Mesothelial cell of epicardium (in vitro differentiated cells): Measurements from ENCODE around the gene HPSE2. TPM values are rescaled to one million over a fixed set of nuclear protein-coding genes. Genes with fewer than 3 reads are reported as not detected.

Experiments
- DNase-seq, 2 experiments: peaks; one replicate each; pipeline ENCODE4 v3.0.0; 2021; ENCODE audit warnings: low spot score in 2 of 2; ENCODE audit not compliant: unreplicated experiment in 2 of 2
- H3K27ac Mint-ChIP-seq: 2 replicates; pipeline ENCODE4 v1.8.0; 2021; ENCODE audit warnings: mixed read lengths
- H3K27me3 Mint-ChIP-seq: 2 replicates; pipeline ENCODE4 v1.8.0; 2021; ENCODE audit warnings: low read depth, mixed read lengths
- H3K36me3 Mint-ChIP-seq: 2 replicates; pipeline ENCODE4 v1.8.0; 2021; ENCODE audit warnings: mixed read lengths
- H3K4me1 Mint-ChIP-seq: 2 replicates; pipeline ENCODE4 v1.8.0; 2021; ENCODE audit warnings: mixed read lengths
- H3K4me3 Mint-ChIP-seq: 2 replicates; pipeline ENCODE4 v1.8.0; 2021; ENCODE audit warnings: mild to moderate bottlenecking, moderate library complexity, mixed read lengths
- H3K9me3 Mint-ChIP-seq: 2 replicates; pipeline ENCODE4 v1.8.0; 2021; ENCODE audit warnings: mixed read lengths
- total RNA-seq: library from RNA; stranded (reverse); gene quantifications from 3 replicates; pipeline ENCODE4 v1.2.1, GENCODE V29; 2021
- TF ChIP-seq, protein P1 (sequence below): fragments of 200-600 bp; sonication (generic); IDR thresholded peaks from one replicate; pipeline ENCODE4 v1.5.0; 2021; ENCODE audit warnings: antibody characterized with exemption; ENCODE audit not compliant: unreplicated experiment

The HPSE2 gene
- total RNA-seq, 1 donor from 2014 or later: 2.3 TPM

DNA sequence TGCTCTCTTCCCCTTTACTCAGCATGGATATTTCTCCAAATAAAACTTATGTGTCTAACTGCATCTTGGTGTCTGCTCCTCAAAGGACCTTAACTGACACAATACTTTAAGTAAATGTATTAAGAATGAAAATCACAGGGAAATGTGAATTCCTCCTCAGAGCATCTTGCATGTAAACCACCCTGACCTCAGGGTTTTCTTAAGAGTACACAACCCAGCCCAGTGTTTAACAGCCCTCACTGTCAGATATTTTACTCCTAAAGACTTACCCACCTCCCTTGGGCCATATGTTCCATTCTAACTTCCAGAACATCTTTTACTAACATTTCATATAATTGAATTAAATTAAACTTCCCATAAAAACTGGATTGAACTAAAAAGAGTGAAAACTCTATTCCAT, 315.3 kb downstream of the HPSE2 start:
- H3K4me3 Mint-ChIP-seq: no peak overlapping the region
- H3K27me3 Mint-ChIP-seq: peaks cover 2% of the 10 kb centered on the region
- no peak for DNase-seq
- H3K4me1 Mint-ChIP-seq: no peaks in the 10 kb centered on the region
- no peaks in the 10 kb centered on the region for H3K9me3 Mint-ChIP-seq
- TF ChIP-seq, protein P1, sequence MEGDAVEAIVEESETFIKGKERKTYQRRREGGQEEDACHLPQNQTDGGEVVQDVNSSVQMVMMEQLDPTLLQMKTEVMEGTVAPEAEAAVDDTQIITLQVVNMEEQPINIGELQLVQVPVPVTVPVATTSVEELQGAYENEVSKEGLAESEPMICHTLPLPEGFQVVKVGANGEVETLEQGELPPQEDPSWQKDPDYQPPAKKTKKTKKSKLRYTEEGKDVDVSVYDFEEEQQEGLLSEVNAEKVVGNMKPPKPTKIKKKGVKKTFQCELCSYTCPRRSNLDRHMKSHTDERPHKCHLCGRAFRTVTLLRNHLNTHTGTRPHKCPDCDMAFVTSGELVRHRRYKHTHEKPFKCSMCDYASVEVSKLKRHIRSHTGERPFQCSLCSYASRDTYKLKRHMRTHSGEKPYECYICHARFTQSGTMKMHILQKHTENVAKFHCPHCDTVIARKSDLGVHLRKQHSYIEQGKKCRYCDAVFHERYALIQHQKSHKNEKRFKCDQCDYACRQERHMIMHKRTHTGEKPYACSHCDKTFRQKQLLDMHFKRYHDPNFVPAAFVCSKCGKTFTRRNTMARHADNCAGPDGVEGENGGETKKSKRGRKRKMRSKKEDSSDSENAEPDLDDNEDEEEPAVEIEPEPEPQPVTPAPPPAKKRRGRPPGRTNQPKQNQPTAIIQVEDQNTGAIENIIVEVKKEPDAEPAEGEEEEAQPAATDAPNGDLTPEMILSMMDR: no peak
- no peaks in the 10 kb centered on the region for H3K36me3 Mint-ChIP-seq
- H3K27ac Mint-ChIP-seq: no peak overlapping the region

DNA sequence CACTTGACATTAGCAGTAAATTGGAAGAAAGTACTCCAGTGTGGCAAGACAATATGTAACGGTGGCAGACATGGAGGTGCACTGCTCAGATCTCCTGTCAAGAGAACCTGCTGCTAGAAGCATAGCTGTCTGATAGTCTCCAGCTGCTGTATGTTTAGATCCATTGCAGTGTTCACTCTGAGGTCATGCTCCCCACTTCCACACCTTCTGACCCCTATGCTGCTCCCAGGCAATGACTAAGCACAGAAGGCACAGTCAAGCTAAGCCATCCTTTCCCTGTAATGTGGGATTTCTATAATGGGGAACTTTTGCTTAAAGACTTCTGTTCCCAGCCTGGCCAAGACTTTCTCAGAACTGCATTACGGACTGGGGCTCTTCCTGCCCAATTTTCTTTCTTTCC, 315.8 kb downstream of the HPSE2 start:
- H3K36me3 Mint-ChIP-seq: no peaks in the 10 kb centered on the region
- no peak for DNase-seq
- no peak overlapping the region for H3K4me3 Mint-ChIP-seq

DNA sequence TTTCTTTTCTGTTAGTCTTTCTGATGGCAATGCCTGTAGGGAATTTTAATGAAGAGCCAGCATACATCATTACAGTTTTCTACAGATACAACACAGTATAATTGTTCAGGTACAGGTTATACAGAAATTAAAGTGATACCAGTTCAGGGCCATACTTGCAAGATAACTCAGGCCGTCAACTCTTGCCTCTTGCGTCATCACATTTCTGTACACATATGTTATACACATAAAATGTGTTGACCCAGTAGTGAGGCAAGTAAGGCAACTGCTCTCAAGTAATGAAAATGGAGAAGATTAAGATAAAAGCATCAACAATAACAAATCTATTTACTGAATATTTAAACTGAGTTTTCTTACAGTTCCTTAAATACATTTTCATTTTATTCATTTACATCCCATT, 317.8 kb downstream of the HPSE2 start:
- no peaks in the 10 kb centered on the region for H3K9me3 Mint-ChIP-seq
- TF ChIP-seq, protein P1: no peak
- H3K4me1 Mint-ChIP-seq: no peaks in the 10 kb centered on the region
- H3K27ac Mint-ChIP-seq: no peak overlapping the region
- DNase-seq: no peak
- H3K4me3 Mint-ChIP-seq: no peak overlapping the region
- H3K36me3 Mint-ChIP-seq: no peaks in the 10 kb centered on the region
- no peaks in the 10 kb centered on the region for H3K27me3 Mint-ChIP-seq

More for the DNA sequence above, 315.8 kb downstream of the HPSE2 start:
- no peaks in the 10 kb centered on the region for H3K4me1 Mint-ChIP-seq
- no peaks in the 10 kb centered on the region for H3K9me3 Mint-ChIP-seq
- peaks cover under 1% of the 10 kb centered on the region for H3K27me3 Mint-ChIP-seq
- H3K27ac Mint-ChIP-seq: no peak overlapping the region
- TF ChIP-seq, protein P1: no peak

DNA sequence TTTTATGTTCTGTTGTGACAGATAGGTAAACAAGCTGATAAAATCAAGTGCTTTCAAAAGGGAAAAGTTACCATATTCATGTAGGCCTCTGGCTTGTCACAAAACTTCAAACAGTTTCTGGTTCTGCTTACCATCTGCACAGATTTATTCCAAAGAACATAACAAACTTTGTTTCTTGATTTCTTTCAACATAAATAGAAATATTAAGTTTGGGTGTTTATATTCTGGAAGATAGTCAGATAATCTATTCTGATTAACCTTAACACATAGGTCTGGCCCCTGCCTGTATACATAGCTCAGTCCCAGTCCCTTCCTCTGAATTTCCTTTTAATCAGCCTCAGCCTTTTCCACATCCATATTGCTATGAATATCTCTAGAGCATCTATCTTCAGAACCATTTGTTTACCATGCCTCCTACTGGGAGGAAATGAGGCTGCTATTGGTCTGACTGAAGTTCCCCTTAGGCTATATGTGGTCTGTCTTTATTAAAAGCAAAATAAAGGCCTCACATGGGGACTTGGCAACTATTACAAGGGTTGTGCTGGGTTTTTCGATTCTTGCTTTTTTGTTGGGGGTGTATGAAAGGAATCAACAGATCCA, 319.0 kb downstream of the HPSE2 start:
- Mint-ChIP-seq H3K9me3 (no peaks in the 10 kb centered on the region), H3K4me1 (no peaks in the 10 kb centered on the region), H3K27me3 (no peaks in the 10 kb centered on the region), H3K27ac (no peak overlapping the region), H3K36me3 (no peaks in the 10 kb centered on the region), H3K4me3 (no peak overlapping the region)
- no peak for DNase-seq
- TF ChIP-seq, protein P1: no peak

DNA sequence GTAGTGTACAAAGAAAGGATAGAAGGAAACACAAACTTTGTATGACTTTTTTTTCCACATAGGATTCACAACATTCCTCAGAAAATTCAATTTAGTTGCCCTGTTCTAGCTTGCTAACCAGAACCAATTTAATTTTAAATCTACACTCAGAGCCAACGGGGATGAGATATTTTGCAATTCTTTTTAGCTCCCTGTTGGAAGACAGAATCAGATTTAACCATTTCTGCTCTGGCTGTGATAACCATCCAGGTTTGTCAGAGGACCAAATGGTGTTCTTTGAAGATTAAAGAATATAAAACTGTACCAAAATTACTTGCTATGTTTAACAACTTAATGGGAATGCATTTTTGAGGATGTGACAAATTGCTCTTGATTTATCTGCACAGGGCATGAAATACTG, 319.7 kb downstream of the HPSE2 start:
- Mint-ChIP-seq H3K27me3 (peaks cover 3% of the 10 kb centered on the region), H3K4me3 (no peak overlapping the region), H3K27ac (no peak overlapping the region), H3K9me3 (no peaks in the 10 kb centered on the region), H3K4me1 (no peaks in the 10 kb centered on the region), H3K36me3 (no peaks in the 10 kb centered on the region)
- TF ChIP-seq, protein P1: no peak
- DNase-seq: no peak

DNA sequence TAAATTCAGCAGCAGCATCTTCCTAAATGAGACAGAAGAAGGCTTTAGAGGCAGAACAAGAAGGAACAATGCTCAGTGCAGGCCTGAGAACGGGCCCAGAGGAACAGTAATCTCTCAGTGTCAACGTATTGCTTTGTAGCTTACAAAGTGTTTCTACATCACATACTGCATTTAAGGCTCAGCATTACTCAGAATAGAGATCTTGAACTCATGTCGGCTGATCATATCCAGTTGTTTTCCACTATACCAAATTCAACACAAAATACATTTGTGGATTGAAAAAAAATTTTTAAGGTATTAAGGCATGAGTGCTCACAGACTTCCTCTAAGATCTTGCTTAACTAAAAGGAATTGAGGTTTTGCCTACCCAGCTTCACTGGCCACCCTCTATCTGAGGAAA, 325.1 kb downstream of the HPSE2 start:
- H3K27me3 Mint-ChIP-seq: peaks cover 3% of the 10 kb centered on the region
- H3K9me3 Mint-ChIP-seq: no peaks in the 10 kb centered on the region
- no peaks in the 10 kb centered on the region for H3K4me1 Mint-ChIP-seq
- TF ChIP-seq, protein P1: no peak
- no peak overlapping the region for H3K27ac Mint-ChIP-seq
- DNase-seq: no peak
- H3K4me3 Mint-ChIP-seq: no peak overlapping the region
- no peaks in the 10 kb centered on the region for H3K36me3 Mint-ChIP-seq
